ENCODE measurements around the gene UNC119B.

GRCh38 chr12:120686690-120687577, 23.3 kb upstream of the UNC119B start, which contains the start of gene MLEC:
- peak; percentile 57 for TF ChIP-seq POLR2A (IDR thresholded peaks at IDR 0.05; ENCODE audit: low read length)
- no peak for TF ChIP-seq GATA1 (IDR thresholded peaks at IDR 0.05; ENCODE audit: low read depth, low read length)

Data from erythroblast (primary cell).